ENCODE measurements around the gene STK17B. TPM values are rescaled to one million over a fixed set of nuclear protein-coding genes. Genes with fewer than 3 reads are reported as not detected.
"Not testable (repeated sequence)": the region's sequence is repeated elsewhere in the genome, so short reads cannot be mapped to it uniquely, and the experiment has no call there.

STK17B gene
- 30.4 TPM for total RNA-seq

GRCh38 chr2:196171248-196171871 lies at the start of gene STK17B:
Gene STK17B (minus strand): TSS chr2:196171578. CDS start chr2:196163383, 8,195 bp downstream.
- DNase-seq (ENCODE audit: low read depth in 2 of 3, low spot score in 2 of 3): peak; percentile 92 to 98 (median 95)

GRCh38 chr2:196220671-196221070 lies 49.3 kb upstream of the STK17B start:
- peak in 1 of 3 donors; percentile 60 for DNase-seq (ENCODE audit: low read depth in 2 of 3, low spot score in 2 of 3)

GRCh38 chr2:196219671-196220070 lies 48.3 kb upstream of the STK17B start:
- DNase-seq (ENCODE audit: low read depth in 2 of 3, low spot score in 2 of 3): no peak

GRCh38 chr2:196218106-196218505 lies 46.7 kb upstream of the STK17B start:
- DNase-seq (ENCODE audit: low read depth in 2 of 3, low spot score in 2 of 3): no peak

GRCh38 chr2:196217116-196217515 lies 45.7 kb upstream of the STK17B start:
- no peak for DNase-seq (ENCODE audit: low read depth in 2 of 3, low spot score in 2 of 3)

GRCh38 chr2:196215376-196215775 lies 44.0 kb upstream of the STK17B start:
- peak in 1 of 3 donors; percentile 7 for DNase-seq (ENCODE audit: low read depth in 2 of 3, low spot score in 2 of 3)

- no peak for DNase-seq (ENCODE audit: low read depth in 2 of 3, low spot score in 2 of 3)
Measured at GRCh38 chr2:196214156-196214555, 42.8 kb upstream of the STK17B start.

- no peak for DNase-seq (ENCODE audit: low read depth in 2 of 3, low spot score in 2 of 3)
Measured at GRCh38 chr2:196213252-196213980, 42.0 kb upstream of the STK17B start.

- DNase-seq (ENCODE audit: low read depth in 2 of 3, low spot score in 2 of 3): no peak
Measured at GRCh38 chr2:196208915-196209314, 37.5 kb upstream of the STK17B start.

GRCh38 chr2:196206804-196207203 lies 35.4 kb upstream of the STK17B start:
- no peak for DNase-seq (ENCODE audit: low read depth in 2 of 3, low spot score in 2 of 3)

GRCh38 chr2:196205881-196206435 lies 34.6 kb upstream of the STK17B start:
- DNase-seq (ENCODE audit: low read depth in 2 of 3, low spot score in 2 of 3): no peak

GRCh38 chr2:196205011-196205766 lies 33.8 kb upstream of the STK17B start:
- no peak for DNase-seq (ENCODE audit: low read depth in 2 of 3, low spot score in 2 of 3)

- no peak for DNase-seq (ENCODE audit: low read depth in 2 of 3, low spot score in 2 of 3)
Measured at GRCh38 chr2:196201229-196202009, 30.0 kb upstream of the STK17B start.

- no peak for DNase-seq (ENCODE audit: low read depth in 2 of 3, low spot score in 2 of 3)
Measured at GRCh38 chr2:196200557-196200956, 29.2 kb upstream of the STK17B start.

- no peak for DNase-seq (ENCODE audit: low read depth in 2 of 3, low spot score in 2 of 3)
Measured at GRCh38 chr2:196195758-196196157, 24.4 kb upstream of the STK17B start.

- DNase-seq (ENCODE audit: low read depth in 2 of 3, low spot score in 2 of 3): no peak
Measured at GRCh38 chr2:196195302-196195701, 23.9 kb upstream of the STK17B start.

- no peak for DNase-seq (ENCODE audit: low read depth in 2 of 3, low spot score in 2 of 3)
Measured at GRCh38 chr2:196191541-196191940, 20.2 kb upstream of the STK17B start.

GRCh38 chr2:196187898-196188458 lies 16.6 kb upstream of the STK17B start:
- DNase-seq (ENCODE audit: low read depth in 2 of 3, low spot score in 2 of 3): no peak

- DNase-seq (ENCODE audit: low read depth in 2 of 3, low spot score in 2 of 3): not testable (repeated sequence)
Measured at GRCh38 chr2:196187175-196187700, 15.9 kb upstream of the STK17B start.

All from hematopoietic multipotent progenitor cell (in vitro differentiated cells).